LNCaP clone FGC (cell line): Measurements from ENCODE around the gene GTSE1.

Experiments used
- DNase-seq: peaks from one replicate; pipeline ENCODE4 v3.0.0-alpha.2; 2011; ENCODE audit warnings: low read depth
- H3K4me3 ChIP-seq: 2 replicates; pipeline ENCODE4 v1.5.1; 2011; ENCODE audit warnings: mild to moderate bottlenecking, low read depth, low read length, control low read depth
- TF ChIP-seq, protein P1 (sequence below): IDR thresholded peaks from 2 replicates; pipeline ENCODE4 v1.5.1; 2012; ENCODE audit warnings: mild to moderate bottlenecking; ENCODE audit not compliant: control insufficient read depth, insufficient read depth; ENCODE audit errors: extremely low read depth

Gene GTSE1

DNA sequence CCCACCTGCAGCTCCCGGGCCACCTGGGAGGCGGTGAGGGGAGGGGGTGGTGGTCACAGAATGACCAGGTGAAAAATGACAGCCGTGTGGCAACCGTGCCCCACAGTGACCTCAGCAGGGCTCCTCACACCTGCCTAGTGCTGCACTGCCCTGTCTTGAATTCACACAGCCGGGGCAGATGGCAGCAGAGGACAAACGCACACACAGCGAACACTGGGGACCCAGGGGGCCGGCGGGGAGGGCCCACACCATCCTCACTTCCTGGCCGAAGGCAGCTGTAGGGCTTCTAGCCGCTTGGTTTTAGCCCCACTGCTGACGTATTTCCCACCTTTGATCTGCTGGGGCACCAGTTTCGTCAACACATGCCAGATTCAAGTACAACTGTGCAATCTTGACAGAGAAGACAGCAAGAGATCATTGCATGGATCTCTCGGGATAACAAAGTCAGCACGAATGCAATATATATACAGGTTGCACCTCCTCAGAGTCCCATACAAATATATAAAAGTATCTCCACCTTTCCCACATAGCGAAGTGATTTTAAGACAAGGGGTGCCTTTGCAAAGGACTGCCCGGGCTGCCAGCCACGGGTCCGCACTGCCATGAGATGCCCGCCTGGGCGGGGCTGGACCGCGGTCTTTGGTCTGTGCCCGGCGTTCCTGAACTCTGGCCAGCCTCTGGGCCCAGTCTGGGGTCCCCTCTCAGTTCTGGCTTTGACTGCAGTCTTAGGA, 65.7 kb downstream of the GTSE1 start:
- TF ChIP-seq, protein P1, sequence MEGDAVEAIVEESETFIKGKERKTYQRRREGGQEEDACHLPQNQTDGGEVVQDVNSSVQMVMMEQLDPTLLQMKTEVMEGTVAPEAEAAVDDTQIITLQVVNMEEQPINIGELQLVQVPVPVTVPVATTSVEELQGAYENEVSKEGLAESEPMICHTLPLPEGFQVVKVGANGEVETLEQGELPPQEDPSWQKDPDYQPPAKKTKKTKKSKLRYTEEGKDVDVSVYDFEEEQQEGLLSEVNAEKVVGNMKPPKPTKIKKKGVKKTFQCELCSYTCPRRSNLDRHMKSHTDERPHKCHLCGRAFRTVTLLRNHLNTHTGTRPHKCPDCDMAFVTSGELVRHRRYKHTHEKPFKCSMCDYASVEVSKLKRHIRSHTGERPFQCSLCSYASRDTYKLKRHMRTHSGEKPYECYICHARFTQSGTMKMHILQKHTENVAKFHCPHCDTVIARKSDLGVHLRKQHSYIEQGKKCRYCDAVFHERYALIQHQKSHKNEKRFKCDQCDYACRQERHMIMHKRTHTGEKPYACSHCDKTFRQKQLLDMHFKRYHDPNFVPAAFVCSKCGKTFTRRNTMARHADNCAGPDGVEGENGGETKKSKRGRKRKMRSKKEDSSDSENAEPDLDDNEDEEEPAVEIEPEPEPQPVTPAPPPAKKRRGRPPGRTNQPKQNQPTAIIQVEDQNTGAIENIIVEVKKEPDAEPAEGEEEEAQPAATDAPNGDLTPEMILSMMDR = no peak
- DNase-seq = no peak
- H3K4me3 ChIP-seq = no peak overlapping the region

DNA sequence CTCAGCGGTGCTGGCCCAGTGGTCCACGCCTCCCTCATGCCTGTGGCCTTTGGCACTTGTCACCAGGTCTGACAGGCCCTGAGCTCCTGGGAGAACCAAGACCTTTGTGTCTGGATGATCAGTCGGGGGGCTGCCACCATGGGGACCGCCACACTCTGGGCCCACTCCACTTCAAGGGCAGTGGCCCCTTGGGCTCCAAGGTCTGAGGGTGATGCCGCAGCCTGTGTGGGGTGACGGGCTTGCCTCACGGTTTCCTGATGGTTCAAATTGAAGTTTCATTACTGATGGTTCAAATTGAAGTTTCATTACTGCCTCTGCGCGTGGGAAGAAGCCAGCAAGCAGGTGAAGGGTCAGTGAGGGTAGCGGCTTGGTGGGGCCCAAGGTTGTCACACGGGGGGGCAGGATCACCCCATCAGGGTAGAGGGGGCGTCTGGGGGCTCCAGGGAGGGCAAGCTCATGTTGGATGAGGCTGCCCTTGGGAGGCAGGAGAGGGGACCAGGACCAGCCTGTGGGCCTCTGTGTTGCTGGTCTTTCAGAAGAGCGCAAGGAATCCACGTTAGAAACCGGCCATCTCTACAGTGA, 66.4 kb downstream of the GTSE1 start:
- DNase-seq = no peak
- TF ChIP-seq, protein P1 = no peak
- no peak overlapping the region for H3K4me3 ChIP-seq

DNA sequence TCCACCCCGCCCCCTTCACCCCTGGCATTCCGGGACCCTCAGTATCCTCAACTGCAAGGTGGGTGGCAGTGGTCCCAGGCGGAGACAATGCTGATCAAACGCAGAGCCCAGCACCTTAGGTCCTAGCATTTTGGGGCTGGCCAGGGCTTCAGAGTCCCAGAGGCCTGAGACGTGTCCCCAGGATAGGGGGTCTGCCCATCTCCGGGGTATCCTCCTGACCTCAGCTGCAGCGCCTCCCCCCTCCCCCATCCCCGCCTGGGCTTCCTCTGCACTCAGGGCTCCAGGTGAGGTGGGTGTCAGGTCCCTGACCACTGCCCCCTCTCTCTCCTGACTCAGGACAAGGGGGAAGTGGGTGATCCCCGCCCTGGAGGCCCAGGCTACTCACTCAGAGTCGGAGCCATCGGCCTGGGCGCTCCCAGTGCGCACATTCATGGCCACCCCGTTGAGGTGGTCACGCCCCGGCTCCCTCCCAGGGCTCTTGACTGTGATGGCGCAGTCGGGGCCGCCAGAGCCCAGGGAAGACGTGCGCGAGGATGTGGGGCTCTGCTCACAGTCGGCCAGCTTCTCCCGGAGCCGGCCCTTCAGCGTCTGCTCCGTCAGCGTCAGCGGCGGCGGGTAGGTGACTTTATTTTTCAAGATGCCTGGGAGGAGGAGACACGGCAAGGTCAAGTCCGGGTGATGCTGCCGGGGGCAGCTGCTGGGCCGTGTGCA, 67.1 kb downstream of the GTSE1 start:
- DNase-seq = no peak
- no peak overlapping the region for H3K4me3 ChIP-seq
- TF ChIP-seq, protein P1 = no peak

- TF ChIP-seq, protein P1 = no peak
- no peak for DNase-seq
- H3K4me3 ChIP-seq = no peak overlapping the region
These were observed 67.9 kb downstream of the GTSE1 start for GRCh38 chr22:46364341-46365165.

GRCh38 chr22:46365166-46365624, 68.5 kb downstream of the GTSE1 start:
- no peak overlapping the region for H3K4me3 ChIP-seq
- TF ChIP-seq, protein P1 = no peak
- no peak for DNase-seq

GRCh38 chr22:46366327-46366731, 69.7 kb downstream of the GTSE1 start:
- H3K4me3 ChIP-seq = no peak overlapping the region
- no peak for DNase-seq
- TF ChIP-seq, protein P1 = no peak
